ENCODE data around the gene GANC. TPM values are rescaled to one million over a fixed set of nuclear protein-coding genes. Genes with fewer than 3 reads are reported as not detected.

Gene GANC
- total and polyA plus RNA-seq, 9 of the 15 experiments (the other 6 are each of a cell fraction or from before 2014, with no cell fraction given), result 10.9 to 19.0 (median 14.5) TPM

GRCh38 chr15:42270551-42270950 is 2.5 kb upstream of the GANC start:
- FAIRE-seq (no peak), DNase-seq (ENCODE audit: extremely low read depth in 1 of 4, low spot score in 3 of 4) (no peak), ATAC-seq (no peak)
- H3K4me1 ChIP-seq (replicated peaks in 1 of 2; ENCODE audit: control insufficient read depth in 2 of 2, insufficient read depth in 2 of 2, low read length in 2 of 2), result peaks cover 0 to 4% of the 10 kb centered on the region in 2 experiments; a peak in 1 of 5 replicates
- ChIA-PET CTCF (ENCODE audit: low intra/inter-chr PET ratio) (no interaction called here), POLR2A (interaction anchor here (0.6 to 1.4 kb wide), 7 partner anchors 9 to 117 kb away, joined by 3 to 6 read pairs (median 3); no protein-coding TSS in a partner anchor)
- no peak overlapping the region for H3K4me2 ChIP-seq (ENCODE audit: insufficient read depth, low read length)
- intact Hi-C loops (cut with micrococcal nuclease), result no loop called here
- no peak overlapping the region for H3K9ac ChIP-seq (ENCODE audit: insufficient read depth in 1 of 2, low read depth in 2 of 2, low read length in 2 of 2)
- in situ Hi-C loops (cut with MboI), result no loop called here
- H3K4me3 ChIP-seq, result no peak overlapping the region
- no peaks in the 10 kb centered on the region for H3K27me3 ChIP-seq (ENCODE audit: control insufficient read depth in 2 of 2, insufficient read depth in 2 of 2, low read length in 2 of 2)
- H4K20me1 ChIP-seq (replicated peaks; ENCODE audit: control insufficient read depth, insufficient read depth, low read length), result no peaks in the 10 kb centered on the region; the same call in 1 of the 2 replicates
- H3K79me2 ChIP-seq (ENCODE audit: control insufficient read depth, insufficient read depth, low read length), result peaks cover 73% of the 10 kb centered on the region
- no peak overlapping the region for H3K27ac ChIP-seq (ENCODE audit: extremely low read depth, low read depth, low read length)
- H3K9me3 ChIP-seq (replicated peaks; ENCODE audit: control insufficient read depth, insufficient read depth, low read depth, low read length), result no peaks in the 10 kb centered on the region
- BruUV-seq (replicated peaks), result no TSS peak
- no peaks in the 10 kb centered on the region for H3K9me1 ChIP-seq (ENCODE audit: control insufficient read depth, insufficient read depth, low read length)
- peaks cover 48% of the 10 kb centered on the region for H3K36me3 ChIP-seq (ENCODE audit: control insufficient read depth, insufficient read depth, low read length)
- no peak for TF ChIP-seq SIX5 (IDR thresholded peaks at IDR 0.05; ENCODE audit: borderline replicate concordance in 1 of 2, insufficient read depth in 1 of 2, low read depth in 1 of 2, low read length in 2 of 2)
- H2AFZ ChIP-seq (ENCODE audit: low read depth, low read length), result no peak overlapping the region
- whole genome bisulfite sequencing (ENCODE audit: insufficient coverage, low coverage, missing lambda C conversion rate), result 100% methylated on average over 1 of the region's 2 CpGs

GRCh38 chr15:42270996-42271395 is 2.0 kb upstream of the GANC start:
- POLR2A ChIA-PET, result interaction anchor here (0.6 to 1.4 kb wide), 5 partner anchors 9 to 62 kb away, joined by 3 to 6 read pairs (median 3); no protein-coding TSS in a partner anchor
- FAIRE-seq, result no peak

More at GRCh38 chr15:42270996-42271395, 2.0 kb upstream of the GANC start:
- BruUV-seq (replicated peaks), result no TSS peak
- ATAC-seq (no peak), DNase-seq (ENCODE audit: extremely low read depth in 1 of 4, low spot score in 3 of 4) (no peak)
- peak; percentile 9; the same call in 1 of the 2 replicates for TF ChIP-seq SOX6 (IDR thresholded peaks at IDR 0.05)
- TF ChIP-seq RBFOX2 (IDR thresholded peaks at IDR 0.05; ENCODE audit: low read depth, low read length), result 0 out of 2 replicates have a peak, but pooled peaks have one; percentile 22
- no peak for TF ChIP-seq NR3C1 (CRISPR knock-in tag; IDR thresholded peaks at IDR 0.05)
- no peaks in the 10 kb centered on the region for H3K27me3 ChIP-seq (ENCODE audit: control insufficient read depth in 2 of 2, insufficient read depth in 2 of 2, low read length in 2 of 2)
- H3K9me1 ChIP-seq (ENCODE audit: control insufficient read depth, insufficient read depth, low read length), result no peaks in the 10 kb centered on the region
- H3K27ac ChIP-seq (ENCODE audit: extremely low read depth, low read depth, low read length), result no peak overlapping the region
- peak overlapping the region; percentile 28; the same call in 1 of the 2 replicates for H3K4me2 ChIP-seq (ENCODE audit: insufficient read depth, low read length)
- no peak overlapping the region for H3K4me3 ChIP-seq
- CTCF ChIA-PET (ENCODE audit: low intra/inter-chr PET ratio), result no interaction called here
- peaks cover 78% of the 10 kb centered on the region for H3K79me2 ChIP-seq (ENCODE audit: control insufficient read depth, insufficient read depth, low read length)
- 78% methylated on average over 5 of the region's 5 CpGs for WGBS (ENCODE audit: insufficient coverage, low coverage, missing lambda C conversion rate)
- H3K4me1 ChIP-seq (replicated peaks in 1 of 2; ENCODE audit: control insufficient read depth in 2 of 2, insufficient read depth in 2 of 2, low read length in 2 of 2), result peaks cover 0 to 4% of the 10 kb centered on the region in 2 experiments; a peak in 1 of 5 replicates
- no peaks in the 10 kb centered on the region for H3K9me3 ChIP-seq (replicated peaks; ENCODE audit: control insufficient read depth, insufficient read depth, low read depth, low read length)
- no peak overlapping the region for H3K9ac ChIP-seq (ENCODE audit: insufficient read depth in 1 of 2, low read depth in 2 of 2, low read length in 2 of 2)
- in situ Hi-C loops (cut with MboI), result no loop called here
- peaks cover 43% of the 10 kb centered on the region for H3K36me3 ChIP-seq (ENCODE audit: control insufficient read depth, insufficient read depth, low read length)
- intact Hi-C loops (cut with micrococcal nuclease), result no loop called here
- H4K20me1 ChIP-seq (replicated peaks; ENCODE audit: control insufficient read depth, insufficient read depth, low read length), result no peaks in the 10 kb centered on the region; the same call in 1 of the 2 replicates
- H2AFZ ChIP-seq (ENCODE audit: low read depth, low read length), result no peak overlapping the region
